Hepatocyte (in vitro differentiated cells): ENCODE data around the gene KDM2A. TPM values are rescaled to one million over a fixed set of nuclear protein-coding genes. Genes with fewer than 3 reads are reported as not detected.

ENCODE experiments used
- DNase-seq: peaks from one replicate; pipeline ENCODE4 v3.0.0-alpha.2; 2016; ENCODE audit warnings: low spot score
- H2AFZ ChIP-seq: fragments of 200-600 bp; sonication (generic); 2 replicates; pipeline ENCODE4 v1.6.0; 2016; ENCODE audit warnings: antibody characterized with exemption, mild to moderate bottlenecking
- H3K27ac ChIP-seq: fragments of 200-600 bp; sonication (generic); 2 replicates; pipeline ENCODE4 v1.5.1; 2016; ENCODE audit warnings: mild to moderate bottlenecking
- H3K27me3 ChIP-seq: fragments of 200-600 bp; sonication (generic); 2 replicates; pipeline ENCODE4 v1.6.1; 2016
- H3K36me3 ChIP-seq: fragments of 200-600 bp; sonication (generic); replicated peaks from 2 replicates; pipeline ENCODE4 v1.5.1; 2016; ENCODE audit warnings: low read depth; ENCODE audit not compliant: insufficient read depth
- H3K4me1 ChIP-seq: fragments of 200-600 bp; sonication (generic); 2 replicates; pipeline ENCODE4 v1.5.1; 2016; ENCODE audit warnings: mild to moderate bottlenecking, moderate library complexity; ENCODE audit not compliant: insufficient read depth
- H3K4me2 ChIP-seq: fragments of 200-600 bp; sonication (generic); 2 replicates; pipeline ENCODE4 v1.6.0; 2016
- H3K4me3 ChIP-seq: fragments of 200-600 bp; sonication (generic); 2 replicates; pipeline ENCODE4 v1.5.1; 2016; ENCODE audit warnings: mild to moderate bottlenecking
- H3K79me2 ChIP-seq: fragments of 200-600 bp; sonication (generic); 2 replicates; pipeline ENCODE4 v1.6.0; 2017; ENCODE audit warnings: mild to moderate bottlenecking
- H3K9me2 ChIP-seq: fragments of 200-600 bp; sonication (generic); replicated peaks from 2 replicates; pipeline ENCODE4 v1.6.0; 2017; ENCODE audit warnings: mild to moderate bottlenecking; ENCODE audit not compliant: insufficient read depth
- H3K9me3 ChIP-seq: fragments of 200-600 bp; sonication (generic); 2 replicates; pipeline ENCODE4 v1.5.1; 2016; ENCODE audit warnings: low read depth, mild to moderate bottlenecking
- H4K20me1 ChIP-seq: fragments of 200-600 bp; sonication (generic); 2 replicates; pipeline ENCODE4 v1.6.0; 2016; ENCODE audit warnings: mild to moderate bottlenecking; ENCODE audit not compliant: insufficient read depth, poor library complexity, severe bottlenecking
- CTCF ChIP-seq: fragments of 200-600 bp; sonication (generic); IDR thresholded peaks from 2 replicates; pipeline ENCODE4 v1.5.1; 2016; ENCODE audit warnings: antibody characterized with exemption, mild to moderate bottlenecking; ENCODE audit not compliant: poor library complexity
- EZH2 ChIP-seq: fragments of 200-600 bp; sonication (generic); IDR thresholded peaks from 2 replicates; pipeline ENCODE4 v1.6.1; 2016; ENCODE audit warnings: antibody characterized with exemption, mild to moderate bottlenecking, borderline replicate concordance
- EZH2phosphoT487 ChIP-seq: fragments of 200-600 bp; sonication (generic); IDR thresholded peaks from one replicate; pipeline ENCODE4 v1.6.1; 2018; ENCODE audit warnings: antibody characterized with exemption, mild to moderate bottlenecking, low read depth, moderate library complexity; ENCODE audit not compliant: unreplicated experiment, severe bottlenecking
- WGBS: methylation state at CpG from one replicate; pipeline ENCODE4 v1.1.6; 2016; ENCODE audit warnings: low lambda C conversion rate; ENCODE audit errors: missing lambda C conversion rate; 5-methylcytosine and 5-hydroxymethylcytosine counted together
- polyA plus RNA-seq: library from polyadenylated mRNA; unstranded; fragments of >200 nt; fragmentation: Nextera tagmentation; extraction: Ambion mirVana; gene quantifications from 2 replicates; pipeline ENCODE4 v1.2.1, GENCODE V29; 2016
- total RNA-seq: library from RNA; depleted of rRNA; stranded (reverse); fragments of >200 nt; gene quantifications from 2 replicates; pipeline ENCODE4 v1.2.3, GENCODE V29; 2014

KDM2A gene
- total and polyA plus RNA-seq, 2 experiments from 2014 or later = 18.7 to 51.2 TPM

- H2AFZ ChIP-seq = no peak overlapping the region
- H3K27me3 ChIP-seq = no peaks in the 10 kb centered on the region
- H4K20me1 ChIP-seq = peaks cover 38% of the 10 kb centered on the region
- 96% methylated on average over 17 of the region's 17 CpGs for WGBS
- no peaks in the 10 kb centered on the region for H3K9me3 ChIP-seq
- peaks cover 71% of the 10 kb centered on the region for H3K79me2 ChIP-seq
- TF ChIP-seq CTCF (no peak), EZH2phosphoT487 (no peak), EZH2 (no peak)
- DNase-seq = no peak
- no peak overlapping the region for H3K27ac ChIP-seq
- H3K4me2 ChIP-seq = no peak overlapping the region
- no peak overlapping the region for H3K4me3 ChIP-seq
- no peaks in the 10 kb centered on the region for H3K36me3 ChIP-seq
- H3K9me2 ChIP-seq = no peaks in the 10 kb centered on the region
- no peaks in the 10 kb centered on the region for H3K4me1 ChIP-seq
These were observed 156.7 kb downstream of the KDM2A start for GRCh38 chr11:67275606-67276409.

- no peak overlapping the region for H3K4me2 ChIP-seq
- H2AFZ ChIP-seq = no peak overlapping the region
- TF ChIP-seq CTCF (no peak), EZH2 (no peak)
- DNase-seq = no peak
- peaks cover 61% of the 10 kb centered on the region for H3K79me2 ChIP-seq
- H3K27ac ChIP-seq = no peak overlapping the region
- peaks cover 29% of the 10 kb centered on the region for H4K20me1 ChIP-seq
- no peaks in the 10 kb centered on the region for H3K27me3 ChIP-seq
- no peak overlapping the region for H3K4me3 ChIP-seq
- no peaks in the 10 kb centered on the region for H3K4me1 ChIP-seq
- H3K9me2 ChIP-seq = no peaks in the 10 kb centered on the region
- 76% methylated on average over 16 of the region's 16 CpGs for WGBS
- no peaks in the 10 kb centered on the region for H3K36me3 ChIP-seq
- H3K9me3 ChIP-seq = no peaks in the 10 kb centered on the region
These were observed 157.7 kb downstream of the KDM2A start for GRCh38 chr11:67276781-67277230.

- no peaks in the 10 kb centered on the region for H3K36me3 ChIP-seq
- peaks cover 23% of the 10 kb centered on the region for H4K20me1 ChIP-seq
- no peak overlapping the region for H3K4me2 ChIP-seq
- H3K27me3 ChIP-seq = no peaks in the 10 kb centered on the region
- H3K27ac ChIP-seq = no peak overlapping the region
- TF ChIP-seq EZH2 = no peak
- no peak for TF ChIP-seq EZH2phosphoT487
- no peak for TF ChIP-seq CTCF
- H3K4me1 ChIP-seq = no peaks in the 10 kb centered on the region
- 87% methylated on average over 21 of the region's 24 CpGs for whole genome bisulfite sequencing
- no peak overlapping the region for H3K4me3 ChIP-seq
- H3K9me2 ChIP-seq = no peaks in the 10 kb centered on the region
- H3K79me2 ChIP-seq = peaks cover 55% of the 10 kb centered on the region
- no peak for DNase-seq
- no peak overlapping the region for H2AFZ ChIP-seq
- no peaks in the 10 kb centered on the region for H3K9me3 ChIP-seq
These were observed 158.3 kb downstream of the KDM2A start for GRCh38 chr11:67277231-67277961.
